GM21576 (cell line): ENCODE data around the gene ZSCAN12.

Experiments
- ATAC-seq: cut with Tn5 transposase; IDR thresholded peaks from one replicate; pipeline ENCODE4 v1.9.1; 2021; ENCODE audit warnings: mild to moderate bottlenecking, moderate library complexity; ENCODE audit not compliant: unreplicated experiment

Gene ZSCAN12

GRCh38 chr6:28333047-28333446 is 66.5 kb downstream of the ZSCAN12 start:
- no peak for ATAC-seq

DNA sequence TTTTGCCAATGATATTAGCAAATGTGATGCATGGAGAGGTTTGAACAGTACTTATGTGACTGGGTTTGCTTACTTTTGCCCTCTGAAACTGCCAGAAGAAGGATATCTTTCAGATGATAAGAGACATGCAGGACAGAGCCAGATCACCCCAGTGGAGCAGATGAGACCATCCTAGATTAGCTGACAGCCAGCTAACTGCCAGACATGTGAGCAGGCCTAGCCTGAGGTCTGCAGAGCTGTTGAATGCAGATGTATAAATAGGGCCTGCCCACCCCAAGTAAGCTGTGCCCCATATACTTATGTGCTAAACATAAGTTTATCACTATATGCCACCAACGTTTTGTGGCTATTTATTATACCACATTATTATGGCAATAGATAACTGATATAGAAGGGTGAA is 69.5 kb downstream of the ZSCAN12 start:
- ATAC-seq = no peak
